ENCODE data around the gene CATSPERD. TPM values are rescaled to one million over a fixed set of nuclear protein-coding genes. Genes with fewer than 3 reads are reported as not detected.

CATSPERD gene
- total RNA-seq, 2 donors from 2014 or later = not detected

DNA sequence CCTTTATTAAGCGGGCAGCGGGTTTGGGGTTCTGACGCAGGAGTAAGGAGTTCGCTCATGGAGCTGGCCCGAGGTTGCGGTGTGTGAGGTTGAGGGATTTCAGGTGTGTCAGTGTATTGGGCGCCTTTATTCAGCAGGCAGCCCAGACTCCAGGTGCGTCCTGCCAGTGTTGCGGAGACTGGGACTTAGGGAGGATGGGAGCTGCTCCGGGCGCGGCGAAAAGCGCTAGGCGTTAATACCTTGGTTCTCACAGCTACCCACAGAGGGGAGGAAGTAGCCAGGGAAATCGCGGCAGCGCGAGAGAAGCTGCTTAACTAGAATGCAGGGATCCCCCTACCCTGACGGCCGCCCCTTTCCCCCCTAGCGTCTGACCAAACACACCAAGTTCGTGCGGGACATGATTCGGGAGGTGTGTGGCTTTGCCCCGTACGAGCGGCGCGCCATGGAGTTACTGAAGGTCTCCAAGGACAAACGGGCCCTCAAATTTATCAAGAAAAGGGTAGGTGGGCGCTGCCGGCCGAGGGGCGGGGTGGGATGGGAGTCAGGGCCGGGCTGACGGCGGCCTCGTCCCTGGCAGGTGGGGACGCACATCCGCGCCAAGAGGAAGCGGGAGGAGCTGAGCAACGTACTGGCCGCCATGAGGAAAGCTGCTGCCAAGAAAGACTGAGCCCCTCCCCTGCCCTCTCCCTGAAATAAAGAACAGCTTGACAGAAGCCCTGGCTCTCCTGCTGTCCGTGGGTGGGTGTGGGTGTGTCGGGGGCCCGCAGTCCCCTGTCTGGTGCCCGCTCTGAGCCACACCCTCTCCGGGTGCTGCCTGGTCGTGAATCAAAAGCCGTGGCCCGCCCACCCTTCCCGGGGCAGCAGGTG lies 29.2 kb upstream of the CATSPERD start:
- peaks cover 43% of the 10 kb centered on the region for H3K4me1 Mint-ChIP-seq (ENCODE audit: low read depth)
- DNase-seq = peak; percentile 59 to 69
- H3K27ac Mint-ChIP-seq = peak overlapping the region; percentile 93
- no peaks in the 10 kb centered on the region for H3K9me3 Mint-ChIP-seq
- peak overlapping the region; percentile 95 to 99 for H3K4me3 Mint-ChIP-seq
- no peaks in the 10 kb centered on the region for H3K27me3 Mint-ChIP-seq (ENCODE audit: low read depth)
- ATAC-seq (replicated peaks in 1 of 2) = peak in 1 of 2 donors; percentile 1
- H3K36me3 Mint-ChIP-seq (ENCODE audit: insufficient read depth in 2 of 2) = peaks cover 8 to 15% of the 10 kb centered on the region in 2 donors

DNA sequence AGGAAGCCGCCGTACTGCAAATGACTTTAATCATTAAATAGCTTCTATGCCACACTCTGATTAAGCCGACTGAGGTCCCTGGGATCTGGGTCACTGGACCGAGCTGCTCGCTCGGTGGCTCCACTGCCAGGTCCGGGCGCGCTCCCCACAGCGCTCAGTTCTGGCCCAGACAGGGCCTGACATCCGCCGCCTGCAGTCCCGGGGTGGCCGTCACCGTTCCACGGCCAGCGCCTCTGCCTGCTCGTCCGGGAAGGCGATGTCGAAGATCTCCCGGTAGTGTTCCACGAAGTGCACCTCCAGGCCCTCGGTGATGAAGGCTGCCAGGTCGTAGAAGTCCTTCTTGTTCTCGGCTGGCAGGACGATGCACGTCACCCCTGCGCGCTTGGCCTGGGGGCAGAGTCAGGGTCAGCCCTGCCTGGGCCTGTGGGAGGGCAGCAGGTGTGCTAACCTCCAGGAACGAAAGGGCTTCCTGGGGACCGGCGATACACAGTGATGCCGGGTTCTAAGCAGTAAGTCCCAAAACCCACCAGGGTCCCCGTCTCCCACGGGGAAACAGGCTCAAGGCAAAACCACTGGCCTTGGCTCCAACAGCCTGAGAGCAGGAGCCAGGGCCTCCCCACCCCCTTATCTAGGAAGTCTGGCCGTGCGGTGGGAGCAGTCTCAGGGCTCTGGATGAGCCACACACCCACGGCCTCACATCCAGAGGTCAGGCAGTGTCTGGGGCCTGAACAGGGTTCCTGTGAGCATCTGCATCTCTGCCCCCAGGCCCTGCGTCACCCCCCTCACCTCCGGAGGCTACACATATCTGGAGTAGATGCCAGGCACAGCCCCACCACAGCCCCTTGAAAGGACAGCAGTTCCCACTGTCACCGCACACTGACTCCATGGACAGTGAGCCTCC lies 28.4 kb upstream of the CATSPERD start:
- H3K27me3 Mint-ChIP-seq (ENCODE audit: low read depth) = no peaks in the 10 kb centered on the region
- DNase-seq (peak; percentile 31), ATAC-seq (replicated peaks in 1 of 2) (no peak)

GRCh38 chr19:5692723-5693194 lies 27.7 kb upstream of the CATSPERD start:
- peak overlapping the region; percentile 83 for H3K27ac Mint-ChIP-seq
- H3K27me3 Mint-ChIP-seq (ENCODE audit: low read depth) = no peaks in the 10 kb centered on the region
- ATAC-seq (replicated peaks in 1 of 2) (no peak), DNase-seq (no peak)
- no peaks in the 10 kb centered on the region for H3K9me3 Mint-ChIP-seq
- peaks cover 38% of the 10 kb centered on the region for H3K4me1 Mint-ChIP-seq (ENCODE audit: low read depth)
- peak overlapping the region; percentile 95 to 99 for H3K4me3 Mint-ChIP-seq
- peaks cover 8 to 15% of the 10 kb centered on the region in 2 donors for H3K36me3 Mint-ChIP-seq (ENCODE audit: insufficient read depth in 2 of 2)

More for the DNA sequence above, 28.4 kb upstream of the CATSPERD start:
- H3K4me3 Mint-ChIP-seq = peak overlapping the region; percentile 95 to 99
- peaks cover 8 to 15% of the 10 kb centered on the region in 2 donors for H3K36me3 Mint-ChIP-seq (ENCODE audit: insufficient read depth in 2 of 2)
- no peaks in the 10 kb centered on the region for H3K9me3 Mint-ChIP-seq
- H3K4me1 Mint-ChIP-seq (ENCODE audit: low read depth) = peaks cover 38% of the 10 kb centered on the region
- peak overlapping the region; percentile 83 for H3K27ac Mint-ChIP-seq

GRCh38 chr19:5693195-5694166 lies 27.0 kb upstream of the CATSPERD start:
- ATAC-seq (replicated peaks in 1 of 2) (no peak), DNase-seq (peak in 1 of 2 donors; percentile 20)
- Mint-ChIP-seq H3K4me3 (peak overlapping the region; percentile 11 to 99), H3K27ac (peak overlapping the region; percentile 83), H3K9me3 (no peaks in the 10 kb centered on the region), H3K36me3 (ENCODE audit: insufficient read depth in 2 of 2) (peaks cover 8 to 15% of the 10 kb centered on the region in 2 donors), H3K27me3 (ENCODE audit: low read depth) (no peaks in the 10 kb centered on the region), H3K4me1 (ENCODE audit: low read depth) (peaks cover 33% of the 10 kb centered on the region)

DNA sequence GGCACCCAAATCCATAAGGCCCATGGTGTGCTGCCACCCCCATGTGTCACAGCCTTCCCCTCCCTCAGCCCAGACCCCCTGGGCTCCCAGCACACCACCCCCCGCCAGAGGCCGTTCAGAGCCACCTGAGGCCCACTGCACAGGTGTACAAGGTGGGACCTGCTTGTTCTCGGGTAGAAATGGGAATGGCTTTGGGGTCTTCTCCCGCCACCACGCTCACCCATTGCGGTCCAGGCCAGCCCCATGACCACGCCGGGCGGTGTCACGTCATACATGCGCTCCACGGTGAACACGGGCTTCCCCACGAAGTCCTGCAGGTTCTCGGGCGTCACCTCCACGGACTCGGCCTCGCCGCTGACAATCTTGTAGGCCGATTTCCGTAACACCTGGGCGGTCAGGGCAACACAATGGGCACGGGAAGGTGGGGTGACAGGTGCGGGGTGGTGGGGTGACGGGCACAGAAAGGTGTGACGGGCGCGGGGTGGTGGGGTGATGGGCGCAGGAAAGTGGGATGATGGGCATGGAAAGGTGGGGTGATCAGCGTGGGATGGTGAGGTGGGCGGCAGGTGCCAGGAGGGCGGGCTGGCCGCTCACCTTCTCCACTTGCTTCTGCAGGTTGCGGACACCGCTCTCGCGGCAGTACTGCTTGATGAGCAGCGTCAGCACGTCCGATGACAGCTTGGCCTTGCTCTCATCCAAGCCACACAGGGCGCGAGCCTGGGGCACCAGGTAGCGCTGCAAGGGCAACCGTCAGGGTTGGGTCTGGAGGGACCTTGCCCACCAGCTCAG lies 26.1 kb upstream of the CATSPERD start:
- no peaks in the 10 kb centered on the region for H3K9me3 Mint-ChIP-seq
- H3K4me3 Mint-ChIP-seq = peak overlapping the region; percentile 54 to 59
- peaks cover 33% of the 10 kb centered on the region for H3K4me1 Mint-ChIP-seq (ENCODE audit: low read depth)
- no peaks in the 10 kb centered on the region for H3K27me3 Mint-ChIP-seq (ENCODE audit: low read depth)
- ATAC-seq (replicated peaks in 1 of 2) (no peak), DNase-seq (no peak)
- H3K36me3 Mint-ChIP-seq (ENCODE audit: insufficient read depth in 2 of 2) = peaks cover 8 to 15% of the 10 kb centered on the region in 2 donors
- peak overlapping the region; percentile 63 for H3K27ac Mint-ChIP-seq

- peak overlapping the region; percentile 24 for H3K27ac Mint-ChIP-seq
- DNase-seq (no peak), ATAC-seq (replicated peaks in 1 of 2) (no peak)
- peaks cover 27% of the 10 kb centered on the region for H3K4me1 Mint-ChIP-seq (ENCODE audit: low read depth)
- no peaks in the 10 kb centered on the region for H3K9me3 Mint-ChIP-seq
- H3K27me3 Mint-ChIP-seq (ENCODE audit: low read depth) = no peaks in the 10 kb centered on the region
- H3K4me3 Mint-ChIP-seq = peak overlapping the region in 1 of 2 donors; percentile 11
- H3K36me3 Mint-ChIP-seq (ENCODE audit: insufficient read depth in 2 of 2) = peaks cover 8 to 15% of the 10 kb centered on the region in 2 donors
These were observed 25.3 kb upstream of the CATSPERD start for GRCh38 chr19:5694956-5695648.

GRCh38 chr19:5695649-5696195 lies 24.7 kb upstream of the CATSPERD start:
- H3K27ac Mint-ChIP-seq = peak overlapping the region; percentile 24
- H3K36me3 Mint-ChIP-seq (ENCODE audit: insufficient read depth in 2 of 2) = peaks cover 4 to 11% of the 10 kb centered on the region in 2 donors
- H3K27me3 Mint-ChIP-seq (ENCODE audit: low read depth) = no peaks in the 10 kb centered on the region
- peaks cover 21% of the 10 kb centered on the region for H3K4me1 Mint-ChIP-seq (ENCODE audit: low read depth)
- no peaks in the 10 kb centered on the region for H3K9me3 Mint-ChIP-seq
- no peak overlapping the region for H3K4me3 Mint-ChIP-seq
- ATAC-seq (replicated peaks in 1 of 2) (no peak), DNase-seq (no peak)

GRCh38 chr19:5696196-5697021 lies 24.0 kb upstream of the CATSPERD start:
- H3K36me3 Mint-ChIP-seq (ENCODE audit: insufficient read depth in 2 of 2) = peaks cover 3 to 10% of the 10 kb centered on the region in 2 donors
- no peaks in the 10 kb centered on the region for H3K9me3 Mint-ChIP-seq
- H3K27ac Mint-ChIP-seq = peak overlapping the region; percentile 27
- H3K4me3 Mint-ChIP-seq = no peak overlapping the region
- DNase-seq (no peak), ATAC-seq (replicated peaks in 1 of 2) (no peak)
- H3K27me3 Mint-ChIP-seq (ENCODE audit: low read depth) = no peaks in the 10 kb centered on the region
- peaks cover 21% of the 10 kb centered on the region for H3K4me1 Mint-ChIP-seq (ENCODE audit: low read depth)

- no peak overlapping the region for H3K4me3 Mint-ChIP-seq
- H3K36me3 Mint-ChIP-seq (ENCODE audit: insufficient read depth in 2 of 2) = peaks cover 3 to 14% of the 10 kb centered on the region in 2 donors
- no peak for DNase-seq
- no peaks in the 10 kb centered on the region for H3K27me3 Mint-ChIP-seq (ENCODE audit: low read depth)
- ATAC-seq (replicated peaks in 1 of 2) = no peak
- no peaks in the 10 kb centered on the region for H3K9me3 Mint-ChIP-seq
- H3K27ac Mint-ChIP-seq = peak overlapping the region; percentile 27
- peaks cover 16% of the 10 kb centered on the region for H3K4me1 Mint-ChIP-seq (ENCODE audit: low read depth)
These were observed 23.2 kb upstream of the CATSPERD start for GRCh38 chr19:5697022-5697889.

Data from activated T-cell treated with anti-CD3 and anti-CD28 coated beads, Interleukin-2, amount 50 U/mL, for 72 hours (primary cell).